GM18870 (cell line): ENCODE measurements around the gene GAPT.
A peak's percentile ranks its signal among the peaks of the same experiment; 100 is the strongest.
"Not testable (repeated sequence)": the region's sequence is repeated elsewhere in the genome, so short reads cannot be mapped to it uniquely, and the experiment has no call there.

Experiments used
- ATAC-seq: cut with Tn5 transposase; IDR thresholded peaks from one replicate; pipeline ENCODE4 v1.9.1; 2021; ENCODE audit warnings: moderate library complexity; ENCODE audit not compliant: unreplicated experiment

The GAPT gene

DNA sequence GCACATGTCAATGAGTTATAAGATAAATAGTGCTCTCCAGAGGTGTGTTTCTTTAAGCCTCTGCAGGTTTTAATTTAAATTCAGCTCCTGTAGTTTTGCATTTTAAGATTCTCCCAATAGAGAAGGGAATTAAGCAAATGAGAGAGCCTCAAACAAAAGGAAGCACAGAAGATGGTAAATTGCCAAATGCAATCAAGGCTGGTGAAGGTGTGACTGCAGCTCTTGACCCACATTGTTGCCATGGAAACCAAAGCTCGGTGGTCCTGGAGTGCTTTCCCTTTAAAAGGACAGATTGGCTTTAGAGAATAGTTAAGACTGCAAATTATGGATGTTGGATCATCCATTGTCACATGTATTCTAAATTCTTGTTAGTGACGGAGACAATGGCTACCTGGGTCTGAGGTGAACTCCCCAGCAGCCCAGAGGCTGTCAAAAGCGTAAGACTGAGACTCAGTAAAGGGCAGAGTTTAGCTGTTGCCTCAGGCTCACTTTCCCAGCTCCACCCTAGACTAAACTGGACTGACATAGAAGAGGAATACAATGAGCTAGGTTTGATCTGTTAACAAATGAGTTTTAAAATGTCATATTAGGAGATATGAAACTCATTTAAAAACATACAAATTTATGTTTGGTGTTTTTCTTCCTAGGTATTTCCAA, 12.3 kb downstream of the GAPT start:
- ATAC-seq, result no peak

GRCh38 chr5:58504766-58505165, 13.5 kb downstream of the GAPT start:
- no peak for ATAC-seq

- ATAC-seq, result no peak
Observed at GRCh38 chr5:58505502-58505901, 14.3 kb downstream of the GAPT start.

DNA sequence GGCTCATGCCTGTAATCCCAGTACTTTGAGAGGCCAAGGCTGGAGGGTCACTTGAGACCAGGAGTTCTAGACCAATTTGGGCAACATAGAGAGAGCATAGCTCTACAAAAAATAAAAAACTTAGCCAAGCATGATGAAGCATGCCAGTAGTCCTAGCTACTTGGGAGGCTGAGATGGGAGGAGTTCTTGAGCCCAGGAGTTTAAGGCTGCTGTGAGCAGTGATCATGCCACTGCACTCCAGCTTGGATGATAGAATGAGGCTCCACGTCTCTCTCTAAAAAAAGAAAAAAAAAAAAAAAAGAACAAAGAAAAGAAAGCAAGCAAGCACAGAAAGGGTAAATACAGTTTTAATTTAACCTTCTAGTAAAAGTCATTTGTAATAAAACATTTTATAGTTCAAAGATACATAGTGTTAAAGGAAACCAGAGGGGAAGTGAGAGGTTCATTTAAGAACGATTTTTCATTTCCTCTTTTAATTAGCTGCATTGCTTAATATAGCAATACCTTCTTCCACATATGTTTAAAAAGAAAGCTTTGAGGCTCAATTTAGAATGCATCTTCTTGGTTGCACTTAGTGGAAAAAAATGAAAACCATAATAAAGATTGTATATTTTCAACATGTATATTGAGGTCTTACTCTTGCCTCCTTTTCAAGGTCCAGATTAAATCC, 14.9 kb downstream of the GAPT start:
- peak; percentile 86 for ATAC-seq

DNA sequence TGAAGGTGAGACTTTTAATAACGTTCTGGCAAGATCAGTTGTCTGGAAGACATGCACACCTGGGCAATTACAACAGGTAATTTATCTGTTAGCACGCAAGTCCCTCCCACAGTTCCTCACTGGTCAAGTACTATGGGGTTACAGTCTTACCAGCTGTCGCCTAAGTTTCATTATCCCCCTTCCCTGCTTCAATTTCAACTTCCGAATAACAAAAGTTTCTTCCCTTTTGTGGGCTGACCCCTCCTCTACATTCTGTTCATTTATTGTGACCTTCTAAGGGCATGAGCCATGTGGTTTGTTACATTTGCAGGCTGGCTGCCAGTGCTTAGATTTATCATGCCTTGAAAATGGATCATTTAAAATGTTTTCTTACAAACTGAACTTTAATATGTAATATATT, 16.5 kb downstream of the GAPT start:
- no peak for ATAC-seq

- ATAC-seq, result no peak
Observed at GRCh38 chr5:58517198-58517597, 26.0 kb downstream of the GAPT start.

DNA sequence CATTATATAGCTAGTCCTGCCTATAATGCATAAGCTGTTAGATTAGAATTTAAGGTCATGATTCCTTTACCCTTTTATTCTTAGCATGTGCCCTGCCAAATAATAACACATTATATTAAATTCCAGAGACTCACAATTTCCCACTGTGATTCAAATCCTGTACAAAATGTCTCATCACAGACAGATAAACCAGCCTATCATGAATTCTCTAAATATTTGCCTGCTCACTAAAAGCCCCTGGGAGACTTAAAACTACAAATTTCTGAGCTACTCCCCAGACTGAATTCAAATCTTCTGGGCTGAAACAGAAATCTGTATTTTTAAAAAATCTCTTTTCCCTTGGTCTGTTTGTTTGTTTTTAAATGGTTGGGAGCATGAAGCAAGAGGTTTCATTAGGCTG, 32.7 kb downstream of the GAPT start:
- no peak for ATAC-seq

DNA sequence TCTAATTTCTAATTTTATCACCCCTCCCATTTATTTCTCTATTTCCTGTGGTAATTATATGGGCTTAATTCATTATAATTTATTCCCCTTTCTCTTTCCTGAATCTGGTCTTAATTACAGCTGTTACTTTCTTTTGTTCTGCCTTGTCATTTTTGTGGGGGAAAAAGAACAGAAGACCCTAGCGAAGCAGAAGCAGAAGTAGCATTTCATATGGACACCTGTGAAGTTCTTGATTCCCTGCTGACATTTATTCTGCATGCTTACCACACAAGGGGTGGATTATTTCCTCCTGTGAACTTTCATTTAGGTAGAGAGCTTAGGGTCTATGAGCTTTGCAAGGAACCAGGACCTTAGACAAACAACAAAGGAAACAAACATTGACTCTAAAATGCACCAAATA, 33.3 kb downstream of the GAPT start:
- no peak for ATAC-seq

GRCh38 chr5:58530942-58531490, 39.8 kb downstream of the GAPT start:
- no peak for ATAC-seq

- not testable (repeated sequence) for ATAC-seq
Observed at GRCh38 chr5:58541935-58542334, 50.7 kb downstream of the GAPT start.

DNA sequence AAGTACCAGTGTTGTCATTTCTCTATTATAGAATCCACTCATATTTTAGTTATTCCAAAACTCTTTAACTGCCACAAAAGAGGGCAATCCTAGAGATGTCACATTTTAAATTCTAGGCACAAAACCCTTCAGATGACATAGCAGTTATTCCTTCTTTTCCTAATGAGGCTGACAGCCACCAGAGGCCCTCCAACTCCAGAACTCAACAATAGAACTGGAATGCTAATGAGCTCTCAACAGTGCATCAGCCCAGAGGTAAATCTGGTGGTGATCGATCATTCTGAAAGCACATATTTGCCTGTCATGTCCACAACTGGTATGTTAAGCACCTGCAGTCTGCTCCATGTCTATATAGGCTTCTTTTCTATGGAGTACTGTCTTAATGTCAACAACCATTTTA, 51.5 kb downstream of the GAPT start:
- no peak for ATAC-seq

GRCh38 chr5:58543723-58544122, 52.5 kb downstream of the GAPT start:
- no peak for ATAC-seq

DNA sequence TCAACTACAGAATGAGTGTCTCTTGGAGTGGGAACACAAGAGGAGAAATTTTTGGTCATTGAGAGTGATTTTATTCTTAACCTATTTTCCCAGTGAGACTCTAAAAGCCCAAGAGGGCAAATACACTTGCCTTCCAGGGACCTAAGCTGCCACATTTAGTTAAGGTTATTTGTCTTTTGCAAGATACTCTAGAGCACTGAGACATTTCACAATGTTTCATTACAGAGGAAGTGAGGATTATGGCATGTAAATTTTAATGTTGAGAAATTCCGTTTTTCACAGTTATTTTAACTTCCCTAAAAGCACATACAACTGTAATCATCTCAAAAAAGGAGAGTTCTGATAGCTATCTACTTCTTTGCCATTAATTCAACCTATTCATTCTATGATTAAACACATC, 53.0 kb downstream of the GAPT start:
- ATAC-seq, result no peak

DNA sequence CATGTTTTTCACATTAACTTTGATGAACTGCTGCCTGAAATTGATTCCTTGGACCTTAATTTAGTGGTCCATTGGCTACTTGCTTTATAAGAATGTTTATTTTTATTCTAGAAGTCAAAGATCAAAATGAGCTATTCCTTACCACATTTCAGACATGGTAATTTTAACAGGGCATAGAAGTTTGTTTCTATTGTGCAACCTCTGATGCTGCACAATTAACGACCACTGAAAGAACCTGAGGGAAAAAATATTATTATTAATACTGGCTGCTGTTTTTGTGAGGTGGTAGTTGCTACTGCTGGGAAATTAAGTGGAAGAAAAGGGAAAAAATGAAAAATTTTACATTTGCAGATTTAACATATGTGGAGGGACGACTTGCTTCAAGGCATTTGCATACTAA, 53.7 kb downstream of the GAPT start:
- no peak for ATAC-seq

DNA sequence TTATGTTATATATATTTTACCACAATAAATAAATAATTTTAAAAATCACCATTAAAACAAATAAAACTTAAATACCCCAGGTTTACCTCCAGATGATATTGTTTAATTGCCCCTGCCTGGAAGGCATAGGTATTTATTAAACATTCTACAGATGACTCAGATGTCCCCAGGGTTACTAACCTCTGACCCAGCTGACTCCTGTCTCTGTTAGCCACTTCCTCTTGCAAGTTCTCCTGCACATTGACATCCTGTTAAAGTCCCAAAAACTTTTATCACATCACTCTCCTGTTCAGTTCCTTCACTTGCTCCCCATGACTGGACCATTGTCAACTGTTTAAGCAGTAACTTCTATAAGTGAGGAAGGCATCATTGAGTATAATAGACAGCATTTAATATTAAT, 54.7 kb downstream of the GAPT start:
- peak; percentile 94 for ATAC-seq
